Activated T-cell treated with anti-CD3 and anti-CD28 coated beads, Interleukin-2, amount 50 U/mL, for 48 hours (primary cell): ENCODE data around the gene IKZF1.

ENCODE experiments used
- DNase-seq, 2 experiments: peaks; one replicate each; pipeline ENCODE4 v3.0.0-alpha.2; 2020

The IKZF1 gene

DNA sequence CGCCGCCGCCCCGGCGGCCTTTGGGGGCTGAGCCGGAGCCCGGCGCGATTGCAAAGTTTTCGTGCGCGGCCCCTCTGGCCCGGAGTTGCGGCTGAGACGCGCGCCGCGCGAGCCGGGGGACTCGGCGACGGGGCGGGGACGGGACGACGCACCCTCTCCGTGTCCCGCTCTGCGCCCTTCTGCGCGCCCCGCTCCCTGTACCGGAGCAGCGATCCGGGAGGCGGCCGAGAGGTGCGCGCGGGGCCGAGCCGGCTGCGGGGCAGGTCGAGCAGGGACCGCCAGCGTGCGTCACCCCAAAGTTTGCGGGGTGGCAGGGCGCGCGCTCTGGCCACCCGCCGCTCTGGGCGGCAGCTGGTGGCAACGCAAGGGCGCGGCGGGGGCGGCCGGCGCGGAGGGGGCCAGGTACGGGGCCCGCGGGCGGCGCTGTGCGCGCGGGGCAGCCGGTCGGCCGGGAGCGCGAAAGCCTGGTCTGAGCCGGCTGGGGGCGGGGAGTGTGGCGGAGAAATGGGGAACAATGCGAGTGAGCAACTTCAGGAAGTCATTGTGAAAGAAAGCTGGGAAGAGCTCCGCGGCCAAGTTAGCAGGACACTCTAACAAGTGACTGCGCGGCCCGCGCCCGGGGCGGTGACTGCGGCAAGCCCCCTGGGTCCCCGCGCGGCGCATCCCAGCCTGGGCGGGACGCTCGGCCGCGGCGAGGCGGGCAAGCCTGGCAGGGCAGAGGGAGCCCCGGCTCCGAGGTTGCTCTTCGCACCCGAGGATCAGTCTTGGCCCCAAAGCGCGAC is at the start of gene IKZF1:
TSS of gene IKZF1 (plus strand) at position 588 of the 782 bp plus-strand sequence. CDS start 14,346 bp downstream, outside the sequence.
- DNase-seq, result peak; percentile 82 to 83

DNA sequence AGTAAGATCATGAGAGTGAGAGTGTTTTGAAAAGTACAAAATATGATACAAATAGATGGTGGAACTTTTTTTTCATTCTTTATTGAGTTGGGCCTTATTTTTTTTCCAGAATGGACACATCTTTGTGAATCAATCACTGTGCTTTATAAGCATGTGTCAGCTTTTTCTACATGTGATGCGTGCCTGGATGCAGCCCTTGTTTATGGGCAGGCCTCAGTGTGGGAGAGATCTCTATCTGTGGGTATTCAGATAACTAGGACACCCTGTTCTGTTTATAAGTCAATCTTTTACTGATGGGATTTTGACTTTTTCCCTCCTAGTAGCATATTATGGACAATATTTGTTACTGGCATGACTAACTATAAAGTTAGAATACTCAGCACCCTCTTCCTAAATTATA is 42.9 kb upstream of the IKZF1 start:
- DNase-seq, result peak in 1 of 2 experiments; percentile 31

DNA sequence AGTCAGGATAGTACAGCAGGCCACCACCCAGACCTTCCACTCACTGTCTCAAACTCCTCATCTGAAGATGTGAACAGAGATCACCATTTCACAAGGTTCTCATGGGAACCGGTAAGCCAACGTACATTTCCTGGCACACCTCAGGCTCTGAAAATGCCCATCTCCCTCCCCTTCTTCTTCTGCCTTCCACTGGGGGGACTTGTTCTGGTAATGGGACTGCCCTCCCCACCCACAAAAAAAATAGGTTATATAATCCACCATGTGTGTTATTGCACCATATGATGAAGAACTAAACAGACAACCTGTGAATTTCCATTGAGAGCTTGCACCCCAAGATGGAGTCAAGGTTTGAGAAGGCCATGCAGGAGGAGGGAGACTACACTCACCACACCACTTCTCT is 42.1 kb upstream of the IKZF1 start:
- no peak for DNase-seq

DNA sequence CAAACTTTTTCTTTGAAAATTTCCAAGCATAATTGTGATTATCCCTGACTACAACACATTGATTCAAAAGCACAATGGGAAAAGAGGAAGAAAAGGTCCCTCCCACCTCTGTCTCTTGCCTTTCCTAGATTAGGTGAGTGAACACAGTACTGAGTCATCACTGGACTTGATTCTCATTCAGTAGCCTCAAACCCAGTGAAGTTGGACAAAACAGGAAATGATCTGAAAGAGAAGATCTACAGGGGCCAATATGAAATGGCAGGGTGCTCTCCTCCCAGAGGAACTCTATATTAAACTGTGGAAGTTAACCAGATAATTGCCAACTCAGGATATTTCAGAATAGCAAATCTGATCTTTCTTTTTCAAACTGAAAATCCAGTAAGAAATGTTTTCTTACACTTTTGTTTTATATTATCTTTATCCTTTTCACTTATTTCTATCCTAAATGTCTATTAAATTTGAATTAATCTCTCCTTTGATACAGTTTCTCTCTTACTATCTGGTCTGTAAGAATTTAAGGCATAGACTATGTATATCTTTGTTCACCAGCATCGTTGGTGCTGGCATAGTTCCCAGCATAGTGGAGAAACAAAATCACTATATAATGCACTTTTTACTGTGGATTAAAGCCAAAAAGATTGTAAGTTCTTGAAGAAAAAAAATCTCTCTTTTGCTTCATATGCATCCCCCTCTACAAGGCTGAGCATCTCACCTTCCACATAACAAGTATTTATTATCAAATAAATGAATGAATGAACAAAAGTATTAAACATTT is 41.4 kb upstream of the IKZF1 start:
- DNase-seq, result no peak

DNA sequence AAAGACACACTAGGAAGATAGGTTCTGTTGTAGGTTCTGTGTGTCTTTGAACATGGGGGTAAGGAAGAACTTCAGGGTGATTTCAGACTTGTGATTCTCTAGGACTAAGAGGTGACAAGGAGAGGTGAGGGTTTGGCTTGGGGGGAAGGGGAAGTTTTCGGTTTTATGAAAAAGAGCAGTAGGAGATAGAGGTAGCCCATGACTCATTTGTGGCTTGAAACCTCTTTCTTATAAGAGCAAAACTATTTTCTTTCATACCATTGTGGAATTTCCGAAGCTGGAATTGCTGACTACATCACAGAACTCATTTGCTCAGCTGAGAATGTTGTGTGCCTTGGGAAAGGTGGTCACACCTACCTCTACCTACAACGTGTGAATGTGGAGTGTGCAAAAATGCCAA is 39.6 kb upstream of the IKZF1 start:
- DNase-seq, result peak in 1 of 2 experiments; percentile 58

DNA sequence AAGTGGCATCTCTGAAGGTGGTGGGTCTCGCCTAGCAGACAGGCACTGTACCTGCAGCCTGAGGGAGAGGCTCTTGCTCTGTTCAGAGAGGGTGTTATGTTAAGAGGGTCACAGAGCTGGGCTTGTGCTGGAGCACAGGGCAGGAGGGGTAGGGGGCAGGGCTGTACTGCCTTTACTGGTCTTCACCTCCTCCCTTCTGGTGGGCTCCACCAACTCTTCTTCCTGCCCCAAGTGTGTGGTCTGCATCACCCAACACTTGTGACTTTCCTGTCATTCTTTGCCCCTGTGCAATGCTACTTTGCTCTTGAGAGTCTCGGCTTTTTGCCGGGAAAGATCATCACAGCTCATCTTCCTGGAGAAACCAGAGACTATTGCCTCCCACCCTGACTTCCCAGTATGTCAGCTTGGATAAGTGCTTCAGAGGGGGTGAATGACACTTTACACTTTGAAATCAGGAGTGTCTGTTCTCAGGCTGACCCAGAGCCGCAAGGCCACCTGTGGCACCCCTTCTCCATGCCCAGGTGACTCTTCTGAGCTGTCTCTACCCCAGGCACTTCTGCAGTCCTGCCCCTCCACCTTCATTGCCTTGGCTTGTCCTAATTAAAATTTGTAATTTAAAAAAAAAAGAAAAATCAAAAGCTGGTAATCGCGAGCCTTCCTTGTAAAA is 38.4 kb upstream of the IKZF1 start:
- DNase-seq, result peak; percentile 58 to 67

DNA sequence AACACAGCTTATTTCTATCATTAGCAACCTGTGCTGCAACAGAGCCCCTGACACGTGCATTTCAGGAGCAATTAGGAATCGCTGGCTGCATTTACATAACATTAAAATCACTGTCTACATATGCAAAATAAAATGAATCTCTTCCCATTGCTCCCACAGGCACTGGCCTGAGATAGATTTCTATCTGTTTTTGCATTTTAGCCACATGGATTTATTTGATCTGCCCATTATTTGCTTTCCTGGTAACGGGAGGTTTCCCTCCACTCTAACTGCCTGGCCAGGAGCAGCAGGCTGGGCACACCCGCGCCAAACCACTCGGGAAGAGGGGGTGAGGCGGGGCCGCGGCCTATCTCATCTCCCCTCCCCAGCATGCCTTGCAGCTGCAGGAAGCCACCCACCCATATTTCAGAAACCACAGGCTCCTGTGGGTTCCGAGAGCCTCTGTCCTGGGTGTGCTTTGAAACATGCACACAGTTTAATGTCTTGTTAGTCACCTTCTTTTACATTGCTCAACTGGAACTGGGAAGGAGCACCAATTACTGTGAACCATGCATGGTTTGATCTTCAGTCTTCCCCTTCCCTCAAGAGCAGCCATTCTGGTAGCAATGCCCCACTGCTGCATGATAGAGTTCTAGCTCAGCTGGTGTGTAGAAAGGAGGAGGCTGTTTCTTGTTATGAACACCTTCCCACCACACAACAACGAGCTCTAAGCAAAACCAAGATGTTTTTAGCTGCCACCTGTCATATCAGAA is 37.7 kb upstream of the IKZF1 start:
- DNase-seq, result peak; percentile 82 to 86

DNA sequence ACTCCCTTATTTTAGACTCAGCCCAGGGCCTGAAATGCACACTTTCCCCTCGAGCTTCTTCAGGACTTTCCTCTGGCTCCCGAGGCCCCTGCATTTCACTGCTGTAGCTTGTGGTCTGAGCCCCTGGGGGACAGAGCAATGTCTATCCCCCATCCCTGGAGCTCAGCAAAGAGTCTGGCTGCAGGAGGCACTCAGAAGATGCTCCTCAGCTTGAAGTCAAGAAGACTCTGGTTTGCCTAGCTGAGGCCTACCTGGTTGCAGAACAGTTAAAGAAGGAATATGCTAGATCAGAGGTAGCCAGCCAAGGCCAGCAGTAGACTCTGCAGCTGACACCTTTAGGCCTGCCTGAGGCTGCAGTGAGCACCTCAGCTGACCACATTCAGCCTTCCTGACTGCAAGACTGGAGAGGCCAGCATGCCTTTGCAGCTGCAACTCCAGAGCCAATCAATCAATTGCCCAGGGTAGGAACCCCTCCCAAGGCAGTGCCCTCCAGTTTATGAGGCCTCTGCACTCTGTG is 36.9 kb upstream of the IKZF1 start:
- peak in 1 of 2 experiments; percentile 56 for DNase-seq

DNA sequence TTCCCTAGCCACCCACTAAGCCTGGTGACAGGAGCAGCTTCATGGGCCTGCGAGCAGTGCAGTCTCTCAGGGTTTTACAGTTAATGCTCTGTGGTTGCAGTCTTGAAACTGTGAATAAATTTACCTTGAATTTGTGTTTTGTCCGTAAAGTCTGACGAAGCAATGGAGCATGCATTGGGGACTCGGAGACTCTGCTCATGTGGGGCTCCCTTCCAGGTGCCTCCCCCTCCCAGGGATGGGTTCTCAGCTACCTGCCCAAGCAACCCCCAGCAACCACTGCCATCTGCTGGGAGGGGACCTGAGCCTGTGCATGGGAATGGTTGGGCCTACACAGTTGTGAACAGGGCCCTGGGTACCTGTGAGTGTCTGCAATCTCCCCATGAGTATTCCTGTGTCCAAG is 36.3 kb upstream of the IKZF1 start:
- peak in 1 of 2 experiments; percentile 63 for DNase-seq

DNA sequence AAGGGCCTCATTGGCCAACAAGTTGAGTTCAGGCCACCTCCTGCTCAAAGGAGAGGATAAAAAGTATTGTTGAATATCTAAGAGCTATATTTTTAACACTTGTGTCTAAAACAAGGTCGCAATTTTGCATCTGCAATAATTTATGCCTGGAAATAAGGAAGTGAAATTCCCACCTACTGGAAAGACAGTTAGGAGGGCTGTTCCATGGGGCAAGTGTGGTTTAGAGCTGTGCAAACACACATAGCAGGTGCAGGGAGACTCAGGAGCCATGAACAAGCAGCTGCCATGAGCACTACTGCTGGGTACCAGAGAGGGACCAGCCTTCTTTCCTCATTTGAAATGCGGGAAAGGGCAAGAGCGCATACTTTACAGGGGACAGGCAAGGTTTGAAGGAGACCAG is 35.5 kb upstream of the IKZF1 start:
- DNase-seq, result no peak

DNA sequence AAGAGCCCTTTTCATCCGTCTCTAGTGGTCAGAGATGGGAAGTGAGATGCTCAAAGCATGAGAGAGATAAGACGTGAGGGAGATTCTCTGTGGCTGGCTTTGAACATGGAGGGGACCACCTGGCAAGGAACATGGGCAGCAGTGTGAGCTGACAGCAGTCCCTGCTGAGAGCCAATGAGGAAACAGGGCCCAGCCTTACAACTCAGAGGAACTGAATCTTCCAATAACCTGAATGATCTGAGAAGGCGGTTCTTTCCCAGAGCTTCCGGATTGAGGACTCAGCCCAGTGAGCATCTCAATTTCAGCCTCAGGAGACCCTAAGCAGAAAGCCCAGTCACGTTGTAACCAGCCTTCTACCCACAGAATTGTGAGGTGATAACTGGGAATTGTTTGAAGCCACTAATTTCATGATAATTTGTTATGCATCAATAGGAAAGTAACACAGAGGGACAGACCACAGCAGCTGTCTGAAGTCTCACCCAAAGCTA is 33.9 kb upstream of the IKZF1 start:
- DNase-seq, result no peak

DNA sequence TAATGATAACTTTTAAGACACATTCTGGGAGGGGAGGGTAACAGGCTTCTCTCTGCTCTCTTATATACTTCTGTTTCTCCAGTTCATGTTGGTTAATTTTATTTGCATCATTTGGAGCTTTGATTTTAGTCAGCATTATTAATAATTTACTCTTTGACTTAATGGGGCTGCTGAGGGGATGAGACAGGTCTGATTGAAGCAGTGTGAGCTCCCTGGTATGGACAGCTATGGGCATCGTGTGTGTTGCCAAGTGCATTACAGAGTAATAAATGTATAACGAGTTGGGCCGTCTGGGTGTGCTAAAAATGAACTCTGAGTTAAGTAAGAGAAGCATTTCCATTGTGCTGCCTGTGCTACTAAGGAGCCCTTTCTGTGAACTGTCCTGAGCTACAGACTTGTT is 31.7 kb upstream of the IKZF1 start:
- DNase-seq, result no peak

DNA sequence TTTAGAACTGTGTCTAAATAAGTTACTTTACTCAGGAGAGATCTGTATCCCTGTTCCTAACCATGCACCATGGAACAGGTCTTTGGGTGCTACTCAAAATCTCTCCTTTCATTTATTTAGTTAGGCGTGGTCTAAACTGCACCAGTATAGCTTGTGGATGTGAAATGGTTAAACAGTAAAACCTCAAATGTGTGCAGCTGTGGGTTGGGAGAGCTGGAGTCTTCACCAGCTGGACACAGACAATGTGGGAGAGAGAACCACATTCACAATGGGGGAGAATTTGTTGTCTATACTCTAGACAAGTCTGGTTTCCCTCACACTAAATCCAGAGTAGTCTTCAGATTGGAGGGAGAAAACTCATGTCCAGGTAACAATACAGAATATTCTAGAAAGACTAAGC is 31.2 kb upstream of the IKZF1 start:
- DNase-seq, result no peak

DNA sequence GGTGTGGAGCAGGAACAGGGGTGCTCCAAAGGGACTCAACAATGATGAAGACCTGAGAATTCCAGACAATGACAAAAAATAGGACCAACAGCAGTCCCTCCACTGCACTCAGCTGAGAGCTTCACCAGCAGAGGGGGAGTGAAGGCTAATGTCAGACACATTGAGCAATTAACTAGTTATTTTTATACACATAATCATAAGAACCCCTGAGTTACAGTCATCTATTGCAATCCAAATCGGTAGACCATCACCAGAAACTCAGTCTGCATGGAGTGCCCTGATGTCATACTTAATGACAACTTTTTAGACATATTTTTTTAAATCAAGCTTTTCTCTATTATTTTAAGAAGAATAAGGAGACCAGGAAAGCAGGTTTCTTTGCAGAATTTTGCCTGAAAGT is 30.6 kb upstream of the IKZF1 start:
- no peak for DNase-seq

DNA sequence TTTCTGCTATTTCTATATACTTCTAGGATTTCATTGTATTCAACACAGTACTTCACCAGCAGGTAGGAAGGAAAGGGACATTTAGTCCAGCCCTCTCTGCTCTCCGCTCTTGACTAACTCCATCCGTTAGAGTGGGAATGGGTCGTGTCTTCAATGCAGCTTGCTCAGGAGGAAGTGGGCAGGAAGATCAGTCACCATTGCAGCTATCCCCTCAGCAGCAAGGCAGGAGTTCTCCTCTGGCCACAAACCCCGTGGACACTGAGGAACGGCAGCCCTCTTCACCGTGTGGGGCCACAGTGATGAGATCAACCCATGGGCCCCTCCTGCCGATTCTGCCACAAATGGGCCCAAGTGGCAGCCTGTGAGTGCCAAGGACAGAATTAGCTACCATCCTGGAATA is 30.2 kb upstream of the IKZF1 start:
- DNase-seq, result no peak

DNA sequence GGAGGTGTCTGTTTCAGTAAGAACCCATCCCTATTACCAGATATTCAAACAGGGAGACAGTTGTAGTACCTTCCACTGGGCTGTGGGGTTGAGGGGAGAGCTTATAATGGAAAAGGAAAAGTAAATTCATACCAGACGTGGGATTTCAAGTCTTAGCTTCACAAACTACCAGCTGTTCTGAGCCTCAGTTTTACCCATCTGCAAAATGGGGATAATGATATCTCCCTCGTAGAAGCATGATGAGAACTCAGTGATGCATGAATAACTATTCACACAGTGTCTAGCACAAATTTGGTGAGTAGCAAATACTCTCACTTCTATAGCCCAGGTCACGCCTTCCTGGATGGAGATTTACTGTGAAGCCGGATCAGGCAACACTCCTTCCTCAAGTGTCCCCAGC is 29.1 kb upstream of the IKZF1 start:
- no peak for DNase-seq

DNA sequence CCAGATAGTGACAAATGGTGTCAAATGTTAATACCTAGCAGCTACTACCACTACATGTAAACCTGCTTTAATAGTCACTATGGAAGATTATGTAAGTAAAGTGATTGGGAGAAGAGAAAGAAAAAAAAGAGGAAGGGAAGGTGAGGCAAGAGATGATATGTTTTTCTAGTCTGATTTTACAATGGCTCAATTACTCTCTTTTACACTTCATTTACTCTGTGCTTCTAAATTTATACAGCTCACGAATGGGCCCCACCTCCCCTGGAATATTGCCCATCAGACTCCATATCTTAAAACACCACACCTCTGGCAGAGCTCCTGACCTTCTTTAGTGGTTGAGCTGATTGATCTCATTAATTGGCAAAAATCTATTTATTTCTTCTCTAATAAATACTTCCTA is 28.0 kb upstream of the IKZF1 start:
- no peak for DNase-seq

DNA sequence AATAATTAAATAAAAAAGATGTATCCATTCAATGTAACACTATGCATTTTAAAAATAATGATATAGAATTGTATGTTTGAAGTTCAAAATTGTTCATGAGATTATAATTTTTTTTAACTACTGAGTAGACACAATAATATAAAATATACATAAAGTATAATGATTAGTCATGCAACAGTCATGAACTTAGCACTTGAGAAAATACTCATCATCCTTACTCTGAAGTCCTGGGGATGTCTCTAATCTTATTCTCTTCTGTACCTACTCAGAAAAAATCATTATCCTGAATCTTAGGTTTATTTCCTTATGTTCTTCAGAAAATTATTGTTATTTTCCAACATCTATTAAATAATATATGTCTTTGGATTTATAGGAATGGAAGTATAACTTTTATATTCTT is 26.4 kb upstream of the IKZF1 start:
- DNase-seq, result no peak

DNA sequence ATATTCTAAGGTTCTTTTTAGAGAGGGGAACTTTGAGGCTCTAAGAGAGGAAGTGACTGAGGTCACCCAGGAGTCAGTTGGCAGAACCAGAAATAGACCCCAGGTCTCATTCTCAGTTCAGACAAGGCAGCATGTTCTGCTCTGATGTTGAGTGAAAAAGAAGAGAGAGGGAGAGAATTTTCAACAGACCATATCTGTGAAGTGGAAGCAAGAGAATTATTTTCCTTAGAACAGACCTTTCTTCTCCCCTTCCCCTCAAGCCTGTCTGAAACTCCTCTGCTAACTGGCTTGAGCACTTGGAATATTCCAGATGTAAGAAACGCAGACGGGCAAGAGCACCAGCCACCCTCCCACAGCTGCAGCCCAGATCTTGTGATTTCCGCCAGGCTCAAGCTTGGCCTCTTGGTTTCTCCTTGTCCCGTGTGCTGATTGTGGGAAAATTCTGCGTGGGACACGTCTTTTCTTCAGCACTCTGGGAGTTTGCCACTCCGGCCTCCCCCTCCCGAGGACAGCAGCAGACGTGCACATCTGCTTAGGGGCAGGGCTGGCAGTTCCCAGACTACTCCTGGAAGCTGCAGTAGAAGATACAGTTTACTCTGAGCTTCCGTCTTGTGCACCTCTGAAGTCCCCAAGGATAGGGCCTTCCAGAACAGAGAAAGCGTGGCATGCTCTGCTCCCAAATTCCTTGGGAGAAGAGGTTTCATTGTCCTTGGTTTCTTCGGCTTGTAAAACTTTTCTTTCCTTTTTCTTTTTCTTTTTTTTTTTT is 22.7 kb upstream of the IKZF1 start:
- DNase-seq, result no peak

DNA sequence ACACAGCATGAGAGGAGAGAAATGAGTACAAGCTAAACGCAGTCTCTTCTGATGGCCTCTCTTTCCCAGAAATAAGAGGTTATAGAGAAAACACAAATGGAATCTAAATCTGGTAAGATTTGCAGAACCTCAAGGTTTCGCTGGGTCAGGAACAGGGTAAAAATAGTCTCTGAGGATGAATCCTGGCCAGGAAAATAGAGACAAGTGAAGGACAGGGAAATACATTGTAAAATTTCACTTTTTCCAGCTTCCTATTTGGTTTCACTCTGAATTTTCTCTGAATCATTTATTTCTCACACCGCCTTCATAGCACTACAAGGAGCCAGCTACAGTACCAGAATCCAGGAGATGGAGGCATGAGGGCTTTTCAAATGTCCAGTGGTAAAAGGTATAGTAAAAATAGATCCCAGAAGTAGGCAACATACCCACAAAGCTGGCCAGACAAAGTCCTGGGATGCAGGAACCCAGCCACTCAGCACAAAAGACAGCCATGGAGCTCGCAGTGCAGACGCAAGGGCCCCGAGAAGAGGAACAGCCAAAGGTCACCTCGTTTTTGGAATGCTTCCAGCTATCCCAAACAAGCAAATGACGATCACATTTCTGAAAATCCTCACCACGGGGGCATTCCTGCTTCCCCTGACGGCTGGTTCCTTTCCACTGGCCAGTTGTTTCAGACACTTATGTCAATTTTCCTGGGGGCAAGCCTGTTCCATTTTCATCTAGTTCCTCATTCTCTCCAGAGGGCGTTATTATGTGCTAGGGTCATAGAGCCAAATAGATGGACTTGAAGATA is 21.5 kb upstream of the IKZF1 start:
- no peak for DNase-seq

DNA sequence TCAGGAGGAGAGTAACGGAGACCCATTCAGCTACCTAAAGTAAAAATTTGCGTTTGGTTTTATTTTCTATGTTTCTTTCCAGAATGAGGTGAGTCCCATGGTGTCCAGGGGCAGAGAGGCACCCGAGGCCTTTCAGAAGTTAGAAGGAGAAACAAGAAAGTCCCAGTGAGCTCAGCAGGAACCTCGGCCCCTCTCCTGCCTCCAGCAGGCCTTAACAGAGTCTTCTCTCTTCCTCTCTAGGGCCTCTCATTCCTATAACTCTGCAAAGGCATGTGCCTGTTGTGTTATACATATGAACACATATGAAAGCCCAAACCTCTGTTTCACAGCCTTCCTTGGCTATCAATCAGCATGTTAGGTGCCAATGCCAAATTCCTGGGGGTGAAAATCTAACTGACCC is 20.8 kb upstream of the IKZF1 start:
- DNase-seq, result no peak
